Measurements from ENCODE around the gene PPP1R18.
"Not testable (repeated sequence)": the region's sequence is repeated elsewhere in the genome, so short reads cannot be mapped to it uniquely, and the experiment has no call there.

The PPP1R18 gene

GRCh38 chr6:30686009-30686907 is at the start of gene PPP1R18:
PPP1R18 (minus strand) TSS chr6:30686645; CDS start chr6:30686018, 627 bp downstream.
- DNase-seq (ENCODE audit: low read depth, low spot score): peak; percentile 74

DNA sequence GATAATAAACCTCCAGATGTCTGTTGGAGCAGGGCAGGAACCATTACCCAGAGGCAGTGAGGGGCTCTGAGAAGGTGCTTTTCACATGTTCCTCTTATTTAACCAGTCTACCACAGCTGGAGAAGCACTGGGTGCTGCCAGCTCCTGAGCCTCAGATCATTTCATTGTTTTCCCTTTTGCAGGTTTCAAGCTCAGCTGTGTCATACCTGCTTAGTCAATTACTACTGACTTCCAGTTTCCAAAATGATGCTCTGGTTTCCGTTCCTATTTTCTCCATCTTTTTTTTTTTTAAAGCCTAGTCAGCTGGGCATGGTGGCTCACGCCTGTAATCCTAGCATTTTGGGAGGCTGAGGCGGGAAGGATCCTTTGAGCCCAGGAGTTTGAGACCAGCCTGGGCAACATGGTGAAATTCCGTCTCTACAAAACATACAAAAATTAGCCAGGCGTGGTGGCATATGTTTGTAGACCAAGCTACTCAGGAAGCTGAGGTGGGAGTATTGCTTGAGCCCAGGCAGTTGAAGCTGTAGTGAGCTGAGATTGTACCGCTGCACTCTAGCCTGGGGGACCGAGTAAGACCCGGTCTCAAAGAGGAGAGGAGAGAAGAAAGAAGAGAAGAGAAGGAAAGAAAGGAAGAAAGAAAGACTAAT is 49.3 kb upstream of the PPP1R18 start:
- DNase-seq (ENCODE audit: low read depth, low spot score): no peak

- DNase-seq (ENCODE audit: low read depth, low spot score): no peak
Measured at GRCh38 chr6:30732237-30732943, 45.9 kb upstream of the PPP1R18 start.

DNA sequence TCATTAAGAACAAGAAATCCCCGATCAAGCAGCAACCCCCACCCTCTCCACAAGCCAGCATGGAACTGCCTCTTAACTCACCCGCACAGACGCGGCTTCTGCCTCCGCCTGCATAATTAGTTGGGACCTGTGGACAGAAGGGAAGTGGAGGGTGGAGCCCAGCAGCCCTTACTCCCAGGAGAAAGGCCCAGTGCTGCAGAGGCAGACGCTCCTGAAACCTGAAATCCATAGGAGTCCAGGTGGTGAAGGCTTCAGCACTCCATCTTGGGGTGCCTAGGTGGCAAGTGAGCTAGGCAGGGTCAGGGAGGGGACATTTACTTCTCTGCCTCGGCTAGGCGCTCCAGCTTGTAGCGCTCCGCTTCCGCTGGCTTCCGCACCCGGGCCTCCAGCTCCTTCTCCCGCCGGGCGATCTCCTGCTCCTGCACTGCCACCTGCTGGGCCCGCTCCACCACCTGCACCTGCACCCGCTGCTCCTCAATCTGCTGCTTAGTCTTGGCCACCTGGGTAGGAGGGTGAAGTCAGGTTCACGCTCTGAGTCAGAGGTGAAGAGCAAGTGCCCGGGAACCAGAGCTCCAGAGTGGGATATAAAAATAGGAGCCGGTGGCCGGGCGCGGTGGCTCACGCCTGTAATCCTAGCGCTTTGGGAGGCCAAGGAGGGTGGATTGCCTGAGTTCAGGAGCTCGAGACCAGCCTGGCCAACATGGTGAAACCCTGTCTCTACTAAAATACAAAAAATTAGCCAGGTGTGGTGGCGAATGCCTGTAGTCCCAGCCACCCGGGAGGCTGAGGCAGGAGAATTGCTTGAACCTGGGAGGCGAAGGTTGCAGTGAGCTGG is 44.4 kb upstream of the PPP1R18 start:
- DNase-seq (ENCODE audit: low read depth, low spot score): peak; percentile 66

DNA sequence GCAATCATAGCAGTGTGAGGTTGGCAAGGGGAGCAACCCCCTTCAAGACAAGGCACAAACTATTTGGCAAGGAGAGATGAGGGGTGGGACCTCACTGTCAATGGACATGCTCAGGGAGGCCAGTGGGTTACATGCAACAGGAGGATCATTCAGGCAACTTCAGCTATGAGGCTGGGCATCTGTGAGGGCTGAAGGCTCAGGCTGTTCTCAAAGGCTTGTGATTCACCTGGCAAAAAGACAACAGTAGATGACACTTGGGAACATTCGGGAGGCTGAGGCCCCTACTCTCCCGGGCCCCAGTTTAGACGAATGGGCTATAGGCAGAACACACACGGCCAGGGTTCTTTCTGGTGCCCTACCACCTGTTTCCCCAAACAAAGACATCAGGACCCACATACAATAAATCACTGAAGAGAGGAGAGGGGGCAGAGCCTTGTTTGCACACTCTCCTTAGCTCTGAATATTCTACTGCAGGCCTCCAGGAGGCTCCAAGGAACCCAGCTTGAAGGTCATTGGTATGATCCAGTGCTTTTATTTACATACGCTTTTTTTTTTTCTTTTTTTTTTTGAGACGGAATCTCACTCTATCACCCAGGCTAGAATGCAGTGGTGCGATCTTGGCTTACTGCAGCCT is 41.6 kb upstream of the PPP1R18 start:
- DNase-seq (ENCODE audit: low read depth, low spot score): no peak

DNA sequence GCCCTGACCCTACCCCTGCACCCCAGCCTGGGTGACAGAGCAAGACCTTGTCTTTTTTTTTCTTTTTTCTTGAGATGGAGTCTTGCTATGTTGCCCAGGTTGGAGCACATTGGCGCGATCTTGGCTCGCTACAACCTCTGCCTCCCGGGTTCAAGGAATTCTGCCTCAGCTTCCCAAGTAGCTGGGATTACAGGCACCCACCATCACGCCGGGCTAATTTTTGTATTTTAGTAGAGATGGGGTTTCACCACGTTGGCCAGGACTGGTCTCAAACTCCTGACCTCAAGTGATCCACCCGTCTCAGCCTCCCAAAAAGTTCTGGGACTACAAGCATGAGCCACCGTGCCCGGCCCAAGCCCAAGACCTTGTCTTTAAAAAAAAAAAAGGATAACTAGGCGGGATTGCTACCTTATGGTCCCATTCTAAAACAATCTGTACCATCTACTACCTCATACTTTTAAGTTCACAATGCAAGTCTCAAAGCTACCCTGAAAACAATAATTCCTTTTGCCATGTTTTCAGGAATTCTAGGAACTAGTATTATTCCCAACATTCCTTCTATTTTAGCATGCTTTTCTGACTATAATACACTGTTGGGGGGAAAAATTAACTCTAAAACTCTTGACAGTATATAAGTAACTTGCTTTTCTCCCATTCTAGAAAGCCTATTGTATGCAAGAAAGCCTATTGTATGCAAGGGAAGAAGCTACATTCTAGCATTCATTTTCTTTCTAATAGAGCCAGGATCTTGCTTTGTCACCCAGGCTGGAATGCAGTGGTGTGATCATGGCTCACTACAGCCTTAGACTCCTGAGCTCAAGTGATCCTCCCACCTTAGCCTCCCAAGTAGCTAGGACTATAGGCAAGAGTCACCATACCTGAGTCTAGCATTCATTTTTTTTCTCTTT is 40.3 kb upstream of the PPP1R18 start:
- DNase-seq (ENCODE audit: low read depth, low spot score): no peak

DNA sequence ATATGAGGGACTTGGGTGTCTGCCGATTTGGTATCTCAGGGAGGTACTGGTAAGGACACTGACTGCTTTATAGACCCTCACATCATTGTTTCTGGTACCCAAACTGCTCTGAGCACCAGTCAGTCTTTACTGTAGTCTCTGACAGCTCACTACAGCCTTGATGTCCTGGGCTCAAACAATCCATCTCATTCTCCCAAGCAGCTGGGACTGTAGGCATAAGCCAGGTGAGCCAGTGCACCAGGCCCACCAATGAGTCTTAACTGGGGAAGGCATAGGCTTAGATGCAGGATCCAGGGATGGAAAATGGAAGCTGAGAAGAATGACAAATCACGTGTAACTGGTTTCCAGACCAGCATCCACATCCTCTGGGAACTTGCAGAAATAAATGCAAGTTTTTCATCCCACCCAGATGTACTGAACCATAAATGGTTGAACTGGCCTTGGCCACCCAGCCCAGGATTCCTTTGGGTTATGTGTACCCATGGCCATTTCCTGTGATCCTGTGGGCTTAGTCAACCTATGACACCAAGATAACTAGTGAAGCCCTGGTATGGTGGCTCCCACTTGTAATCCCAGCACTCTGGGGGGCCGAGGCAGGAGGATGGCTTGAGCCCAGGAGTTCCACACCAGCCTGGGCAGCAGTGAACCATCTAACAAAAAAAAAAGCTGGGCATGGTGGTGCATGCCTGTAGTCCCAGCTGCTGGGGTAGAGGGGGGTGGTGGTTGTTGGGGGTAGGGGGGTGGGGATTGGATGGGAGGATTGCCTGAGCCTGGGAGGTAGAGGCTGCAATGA is 39.5 kb upstream of the PPP1R18 start:
- no peak for DNase-seq (ENCODE audit: low read depth, low spot score)

DNA sequence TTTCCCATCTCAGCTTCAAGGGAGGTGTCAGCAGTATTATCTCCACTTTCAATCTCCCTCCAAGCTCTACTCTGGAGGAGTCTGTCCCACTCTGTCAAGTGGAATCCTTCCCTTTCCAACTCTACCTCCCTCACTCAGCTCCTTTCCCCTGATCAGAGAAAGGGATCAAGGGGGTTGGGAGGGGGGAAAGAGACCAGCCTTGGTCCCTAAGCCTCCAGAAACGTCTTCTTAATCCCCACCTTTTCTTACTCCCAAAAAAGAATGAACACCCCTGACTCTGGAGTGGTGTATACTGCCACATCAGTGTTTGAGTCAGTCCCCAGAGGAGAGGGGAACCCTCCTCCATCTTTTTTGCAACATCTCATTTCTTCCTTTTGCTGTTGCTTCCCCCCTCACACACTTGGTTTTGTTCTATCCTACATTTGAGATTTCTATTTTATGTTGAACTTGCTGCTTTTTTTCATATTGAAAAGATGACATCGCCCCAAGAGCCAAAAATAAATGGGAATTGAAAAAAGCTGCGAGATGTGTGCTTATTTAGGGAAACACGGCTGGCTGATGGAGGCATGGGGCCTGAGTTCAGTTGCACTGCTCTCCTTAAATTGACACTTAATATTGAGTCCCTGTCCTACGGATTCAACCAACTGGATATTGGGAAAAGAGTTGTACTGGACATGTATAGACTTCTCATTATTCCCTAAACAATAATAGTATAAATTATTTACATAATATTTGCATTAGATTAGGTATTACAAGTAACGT is 38.6 kb upstream of the PPP1R18 start:
- no peak for DNase-seq (ENCODE audit: low read depth, low spot score)

- not testable (repeated sequence) for DNase-seq (ENCODE audit: low read depth, low spot score)
Measured at GRCh38 chr6:30723843-30724741, 37.6 kb upstream of the PPP1R18 start.

- DNase-seq (ENCODE audit: low read depth, low spot score): not testable (repeated sequence)
Measured at GRCh38 chr6:30723159-30723842, 36.9 kb upstream of the PPP1R18 start.

- peak; percentile 73 for DNase-seq (ENCODE audit: low read depth, low spot score)
Measured at GRCh38 chr6:30722280-30723112, 36.1 kb upstream of the PPP1R18 start.

- not testable (repeated sequence) for DNase-seq (ENCODE audit: low read depth, low spot score)
Measured at GRCh38 chr6:30722025-30722279, 35.5 kb upstream of the PPP1R18 start.

DNA sequence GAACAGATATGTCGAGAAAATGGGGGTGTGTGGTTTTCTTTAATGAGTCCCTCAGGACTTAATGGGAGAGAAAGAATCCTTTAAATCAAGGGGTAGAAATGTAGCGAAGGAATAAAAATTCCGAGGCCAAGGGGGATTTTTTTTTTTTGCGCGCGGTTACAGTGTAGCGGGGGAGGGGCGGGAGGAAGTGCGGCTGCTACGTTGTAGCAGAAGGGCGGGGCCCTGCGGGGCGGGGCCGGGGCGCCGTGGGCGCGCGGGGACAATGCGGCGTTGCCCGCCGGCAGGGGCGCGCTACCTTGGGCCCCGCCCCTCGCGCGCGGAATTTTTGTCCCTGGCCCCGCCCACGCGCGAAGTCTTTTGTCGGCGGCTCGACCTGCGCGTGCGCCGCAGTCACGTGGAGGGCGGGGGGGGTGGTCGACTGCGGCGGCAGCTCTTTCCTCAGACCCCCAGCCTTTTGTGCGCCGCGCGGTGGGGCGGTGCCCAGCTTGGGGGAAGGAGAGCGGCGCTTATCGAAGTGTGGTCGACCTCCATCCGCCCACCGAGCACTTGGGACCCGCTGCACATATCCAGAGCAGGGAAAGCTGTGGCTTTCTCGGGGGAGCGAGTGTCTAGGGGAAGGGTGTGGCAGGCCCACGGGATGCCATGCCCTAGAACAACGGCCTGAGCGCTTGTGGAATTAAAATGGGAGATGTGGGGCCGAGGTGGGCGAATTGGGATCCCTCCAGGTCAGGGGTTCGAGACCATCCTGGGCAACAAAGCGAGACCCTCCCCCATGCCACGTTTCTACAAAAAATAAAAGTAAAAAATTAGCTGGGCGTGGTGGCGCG is 35.0 kb upstream of the PPP1R18 start:
- peak; percentile 93 for DNase-seq (ENCODE audit: low read depth, low spot score)

DNA sequence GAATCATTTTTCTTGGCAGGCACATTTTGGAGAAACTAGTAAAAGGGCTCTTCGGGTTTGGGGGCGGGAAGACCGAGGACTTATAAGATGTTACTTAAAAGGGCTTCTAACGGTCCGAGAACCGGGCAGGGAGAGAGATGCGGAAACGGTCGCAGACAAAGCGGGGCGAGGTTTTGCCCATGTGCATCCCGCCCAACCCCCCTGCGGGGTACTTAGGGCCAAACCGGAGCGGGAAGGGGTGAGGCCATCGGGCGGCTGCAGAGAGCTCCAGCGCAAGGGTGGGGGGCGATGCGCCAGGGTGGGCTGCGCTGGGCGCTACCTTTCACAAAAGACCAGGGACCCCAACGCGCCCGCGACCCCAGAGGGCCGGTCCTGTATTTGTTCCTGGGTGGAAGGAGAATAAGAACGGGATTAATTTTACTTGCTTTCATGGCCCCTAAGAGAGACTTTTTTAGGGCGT is 34.3 kb upstream of the PPP1R18 start:
- no peak for DNase-seq (ENCODE audit: low read depth, low spot score)
